Lung (tissue), 12 donors: Measurements from ENCODE around the gene EXOSC10. TPM values are rescaled to one million over a fixed set of nuclear protein-coding genes. Genes with fewer than 3 reads are reported as not detected.

Experiments
- ATAC-seq: fragments of 200-7000 bp; cut with Tn5 transposase; one replicate; pipeline ENCODE4 v1.9.1; 2020; ENCODE audit warnings: moderate number of reproducible peaks; ENCODE audit not compliant: insufficient read depth, low FRiP score
- DNase-seq, 3 donors: peaks; one replicate each; pipeline ENCODE4 v3.0.0-alpha.2; 2013 to 2017
- H3K27ac ChIP-seq, 2 donors: one replicate each; pipeline ENCODE4 v1.5.1; 2013; ENCODE audit warnings: mild to moderate bottlenecking in 2 of 2, moderate library complexity in 2 of 2, control low read depth in 1 of 2, inconsistent platforms in 1 of 2, low read depth in 1 of 2, low read length in 1 of 2
- H3K27me3 ChIP-seq, 3 donors: one replicate each; pipeline ENCODE4 v1.5.1; 2013; ENCODE audit warnings: low read length in 2 of 3; ENCODE audit not compliant: control insufficient read depth in 3 of 3, insufficient read depth in 3 of 3
- H3K36me3 ChIP-seq, 4 donors: one replicate each; pipeline ENCODE4 v1.5.1; 2013; ENCODE audit warnings: low read length in 4 of 4, mild to moderate bottlenecking in 1 of 4, moderate library complexity in 1 of 4; ENCODE audit not compliant: control insufficient read depth in 4 of 4, insufficient read depth in 4 of 4
- H3K4me1 ChIP-seq, 5 donors: one replicate each; pipeline ENCODE4 v1.5.1; 2013; ENCODE audit warnings: low read length in 5 of 5, mild to moderate bottlenecking in 2 of 5, moderate library complexity in 1 of 5; ENCODE audit not compliant: control insufficient read depth in 5 of 5, insufficient read depth in 5 of 5
- H3K4me3 ChIP-seq: one replicate; pipeline ENCODE4 v1.5.1; 2013; ENCODE audit warnings: mild to moderate bottlenecking, control low read depth, moderate library complexity
- H3K9ac ChIP-seq, 2 donors: one replicate each; pipeline ENCODE4 v1.5.1; 2013; ENCODE audit warnings: low read length in 2 of 2, control low read depth in 1 of 2; ENCODE audit not compliant: insufficient read depth in 1 of 2
- H3K9me3 ChIP-seq, 4 donors: one replicate each; pipeline ENCODE4 v1.5.1; 2013; ENCODE audit warnings: low read length in 3 of 4, mild to moderate bottlenecking in 1 of 4, moderate library complexity in 1 of 4; ENCODE audit not compliant: control insufficient read depth in 4 of 4, insufficient read depth in 3 of 4
- WGBS, 2 donors: extraction: QIAGEN DNeasy Blood & Tissue Kit; methylation state at CpG; one replicate each; pipeline ENCODE4 v1.1.7; 2013; 5-methylcytosine and 5-hydroxymethylcytosine counted together
- polyA plus RNA-seq, 2 donors: library from polyadenylated mRNA; stranded (reverse); fragments of 200-250 nt; gene quantifications; one replicate each; pipeline ENCODE4 v1.2.1, GENCODE V29; 2013
- total RNA-seq, 2 donors: library from RNA; depleted of rRNA in 1 of 2; stranded (reverse); fragments of >200 nt in 1 of 2; gene quantifications; one replicate each; pipeline ENCODE4 v1.2.1, GENCODE V29; 2014 to 2021
- TF ChIP-seq, protein P1 (sequence below): IDR thresholded peaks from 2 replicates; pipeline ENCODE4 v1.5.1; 2012; ENCODE audit warnings: mild to moderate bottlenecking; ENCODE audit errors: control extremely low read depth, extremely low read depth
- donor health status: control.
- donor health status: control.
- donor health status: Bipolar disorder and iron deficiency.
- donor health status: healthy.
- donor health status: DM: yes; HTN: yes; CAD: no.

The EXOSC10 gene
- total and polyA plus RNA-seq, 4 donors: 29.0 to 75.1 (median 42.3) TPM

DNA sequence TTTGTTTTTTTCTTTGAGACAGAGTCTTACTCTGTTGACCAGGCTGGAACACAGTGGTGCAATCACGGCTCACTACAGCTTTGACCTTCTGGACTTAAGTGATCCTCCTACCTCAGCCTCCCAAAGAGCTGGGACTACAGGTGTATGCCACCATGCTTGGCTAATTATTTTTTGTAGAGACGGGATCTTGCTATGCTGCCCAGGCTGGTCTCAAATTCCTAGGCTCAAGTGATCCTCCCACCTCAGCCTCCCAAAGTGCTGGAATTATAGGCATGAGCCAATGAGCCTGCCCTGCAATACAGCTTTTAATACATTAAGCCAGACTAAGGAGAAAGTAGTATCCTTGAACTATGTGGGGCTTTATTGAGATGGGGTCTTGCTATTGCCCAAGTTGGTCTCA is 16.6 kb upstream of the EXOSC10 start:
- TF ChIP-seq, protein P1, sequence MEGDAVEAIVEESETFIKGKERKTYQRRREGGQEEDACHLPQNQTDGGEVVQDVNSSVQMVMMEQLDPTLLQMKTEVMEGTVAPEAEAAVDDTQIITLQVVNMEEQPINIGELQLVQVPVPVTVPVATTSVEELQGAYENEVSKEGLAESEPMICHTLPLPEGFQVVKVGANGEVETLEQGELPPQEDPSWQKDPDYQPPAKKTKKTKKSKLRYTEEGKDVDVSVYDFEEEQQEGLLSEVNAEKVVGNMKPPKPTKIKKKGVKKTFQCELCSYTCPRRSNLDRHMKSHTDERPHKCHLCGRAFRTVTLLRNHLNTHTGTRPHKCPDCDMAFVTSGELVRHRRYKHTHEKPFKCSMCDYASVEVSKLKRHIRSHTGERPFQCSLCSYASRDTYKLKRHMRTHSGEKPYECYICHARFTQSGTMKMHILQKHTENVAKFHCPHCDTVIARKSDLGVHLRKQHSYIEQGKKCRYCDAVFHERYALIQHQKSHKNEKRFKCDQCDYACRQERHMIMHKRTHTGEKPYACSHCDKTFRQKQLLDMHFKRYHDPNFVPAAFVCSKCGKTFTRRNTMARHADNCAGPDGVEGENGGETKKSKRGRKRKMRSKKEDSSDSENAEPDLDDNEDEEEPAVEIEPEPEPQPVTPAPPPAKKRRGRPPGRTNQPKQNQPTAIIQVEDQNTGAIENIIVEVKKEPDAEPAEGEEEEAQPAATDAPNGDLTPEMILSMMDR: no peak
- H3K27ac ChIP-seq: no peak overlapping the region
- WGBS, 2 donors: 98% methylated on average over 2 of the region's 2 CpGs
- no peaks in the 10 kb centered on the region for H3K27me3 ChIP-seq
- H3K9ac ChIP-seq: no peak overlapping the region
- no peak for DNase-seq
- H3K4me1 ChIP-seq: no peaks in the 10 kb centered on the region
- peaks cover 20 to 48% (median 36%) of the 10 kb centered on the region in 4 donors for H3K36me3 ChIP-seq
- H3K4me3 ChIP-seq: no peak overlapping the region
- no peaks in the 10 kb centered on the region for H3K9me3 ChIP-seq
- no peak for ATAC-seq

DNA sequence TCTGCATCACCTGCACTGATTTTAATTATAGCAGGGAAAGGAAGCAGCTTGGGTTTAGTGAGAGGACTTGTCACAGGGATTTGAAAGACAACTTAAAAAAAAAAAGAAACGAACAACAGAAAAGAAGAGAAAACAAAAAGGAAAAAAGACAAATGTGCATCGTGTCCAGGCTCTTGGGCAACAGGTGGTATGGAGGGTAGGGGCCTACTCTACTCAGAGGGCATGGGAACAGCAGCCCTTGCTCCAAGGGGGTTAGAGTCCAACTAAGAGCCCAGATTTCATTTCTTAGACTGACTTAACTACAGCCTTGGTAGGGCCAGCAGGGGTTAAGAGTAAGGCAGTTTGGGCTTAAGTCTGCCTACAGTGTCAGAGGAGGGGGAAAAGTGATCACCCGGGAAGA is 15.3 kb upstream of the EXOSC10 start:
- no peak for DNase-seq
- Histone ChIP-seq H3K36me3 (peaks cover 18 to 46% (median 34%) of the 10 kb centered on the region in 4 donors), H3K4me1 (no peaks in the 10 kb centered on the region), H3K27me3 (no peaks in the 10 kb centered on the region), H3K9ac (no peak overlapping the region), H3K27ac (no peak overlapping the region), H3K4me3 (no peak overlapping the region), H3K9me3 (no peaks in the 10 kb centered on the region)
- no peak for ATAC-seq
- TF ChIP-seq, protein P1: no peak
- WGBS, 2 donors: 92 to 94% methylated on average over 3 of the region's 3 CpGs

DNA sequence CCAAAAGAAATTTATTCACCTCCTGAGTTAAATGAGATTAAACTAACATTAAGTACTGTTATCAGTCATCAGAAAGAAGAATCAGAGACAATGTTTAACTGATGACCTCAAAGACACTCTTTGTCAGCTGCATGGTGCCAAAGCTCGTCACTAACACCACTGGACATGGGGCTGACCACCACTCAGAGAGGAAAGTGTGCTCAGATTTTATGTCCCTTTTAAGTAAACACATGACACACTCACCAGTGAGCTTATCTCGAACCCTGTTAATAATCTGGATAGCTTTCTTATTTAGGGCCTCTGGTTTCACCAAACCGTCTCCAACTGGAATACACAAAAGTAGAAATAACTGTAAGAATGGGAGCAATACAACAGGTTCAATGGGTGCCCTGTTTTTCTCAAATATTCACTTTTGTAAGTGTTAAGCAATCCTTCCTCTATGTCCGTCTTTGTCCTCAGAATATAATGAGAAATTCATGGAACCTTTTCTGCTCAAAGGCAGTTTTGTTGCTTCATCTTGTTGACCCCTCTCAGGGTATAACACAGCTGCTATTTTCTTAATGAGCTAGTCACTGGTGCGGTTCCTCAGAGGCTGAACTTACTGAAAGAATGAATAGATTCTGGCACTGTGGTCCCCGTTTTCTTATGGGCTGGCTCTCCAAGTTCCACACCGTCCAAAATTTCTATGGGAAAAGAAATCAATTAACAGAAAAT is 9.5 kb upstream of the EXOSC10 start:
- H3K9me3 ChIP-seq: no peaks in the 10 kb centered on the region
- TF ChIP-seq, protein P1: no peak
- no peak overlapping the region for H3K9ac ChIP-seq
- no peak overlapping the region for H3K4me3 ChIP-seq
- H3K27ac ChIP-seq: no peak overlapping the region
- DNase-seq: peak; percentile 36 to 76 (median 75)
- H3K36me3 ChIP-seq: peaks cover 18 to 51% (median 42%) of the 10 kb centered on the region in 4 donors
- no peak for ATAC-seq
- H3K4me1 ChIP-seq: peaks cover 0 to 5% (median 0%) of the 10 kb centered on the region in 5 donors
- 79 to 80% methylated on average over 7 of the region's 7 CpGs for WGBS, 2 donors
- no peaks in the 10 kb centered on the region for H3K27me3 ChIP-seq
